Left lung (tissue), 10 donors: ENCODE results near the gene KRTAP12-1. TPM values are rescaled to one million over a fixed set of nuclear protein-coding genes. Genes with fewer than 3 reads are reported as not detected.
"Not testable (repeated sequence)": the region's sequence is repeated elsewhere in the genome, so short reads cannot be mapped to it uniquely, and the experiment has no call there.

Experiments
- ATAC-seq: fragments of 200-7000 bp; cut with Tn5 transposase; one replicate; pipeline ENCODE4 v1.9.1; 2020; ENCODE audit warnings: moderate library complexity
- DNase-seq, 4 donors: peaks; one replicate each; pipeline ENCODE4 v3.0.0-alpha.2; 2013 to 2020
- H3K27ac ChIP-seq, 2 donors: fragments of 200-600 bp; sonication (generic) in 1 of 2; one replicate each; pipeline versions ENCODE4 v1.5.0 to v1.8.0; 2020 to 2021
- H3K27me3 ChIP-seq, 2 donors: fragments of 200-600 bp; sonication (generic) in 1 of 2; one replicate each; pipeline versions ENCODE4 v1.5.0 to v1.8.0; 2020 to 2021
- H3K36me3 ChIP-seq, 2 donors: fragments of 200-600 bp; sonication (generic) in 1 of 2; one replicate each; pipeline versions ENCODE4 v1.5.0 to v1.8.0; 2020 to 2021
- H3K4me1 ChIP-seq, 2 donors: fragments of 200-600 bp; one replicate each; pipeline ENCODE4 v1.8.0; 2021
- H3K4me3 ChIP-seq, 2 donors: fragments of 200-600 bp; sonication (generic) in 1 of 2; one replicate each; pipeline versions ENCODE4 v1.5.0 to v1.8.0; 2020 to 2021; ENCODE audit warnings: mild to moderate bottlenecking in 1 of 2
- H3K9me3 ChIP-seq, 2 donors: fragments of 200-600 bp; sonication (generic) in 1 of 2; one replicate each; pipeline versions ENCODE4 v1.5.0 to v1.8.0; 2020 to 2021
- intact Hi-C, 2 donors: fragments of 100-400 bp; cut with DNase I; formaldehyde crosslinking; loops; one replicate each; pipeline versions ENCODE4 v1.11.2 to v1.14.2; 2022
- polyA plus RNA-seq, 6 donors: library from polyadenylated mRNA; unstranded; fragments of 120-200 nt; gene quantifications; one replicate each; pipeline ENCODE4 v1.2.1, GENCODE V29; 2013; ENCODE audit not compliant: insufficient read length in 6 of 6
- total RNA-seq, 2 donors: library from RNA; stranded (reverse); fragmentation: NEBNext Ultra II Directional; extraction: Animal tissue kit (Norgen Biotek cat#: 25700); gene quantifications; one replicate each; pipeline ENCODE4 v1.2.1, GENCODE V29; 2021
- TF ChIP-seq, protein P1 (sequence below), 2 donors: fragments of 200-600 bp; sonication (generic) in 1 of 2; IDR thresholded peaks; one replicate each; pipeline versions ENCODE4 v1.5.0 to v1.8.0; 2021; ENCODE audit warnings: antibody characterized with exemption in 2 of 2
- donor health status: DM: no; HTN: yes; CAD: no.
- donor health status: DM: no; HTN: no; CAD: no.

Gene KRTAP12-1
- total and polyA plus RNA-seq, 8 donors, result not detected

DNA sequence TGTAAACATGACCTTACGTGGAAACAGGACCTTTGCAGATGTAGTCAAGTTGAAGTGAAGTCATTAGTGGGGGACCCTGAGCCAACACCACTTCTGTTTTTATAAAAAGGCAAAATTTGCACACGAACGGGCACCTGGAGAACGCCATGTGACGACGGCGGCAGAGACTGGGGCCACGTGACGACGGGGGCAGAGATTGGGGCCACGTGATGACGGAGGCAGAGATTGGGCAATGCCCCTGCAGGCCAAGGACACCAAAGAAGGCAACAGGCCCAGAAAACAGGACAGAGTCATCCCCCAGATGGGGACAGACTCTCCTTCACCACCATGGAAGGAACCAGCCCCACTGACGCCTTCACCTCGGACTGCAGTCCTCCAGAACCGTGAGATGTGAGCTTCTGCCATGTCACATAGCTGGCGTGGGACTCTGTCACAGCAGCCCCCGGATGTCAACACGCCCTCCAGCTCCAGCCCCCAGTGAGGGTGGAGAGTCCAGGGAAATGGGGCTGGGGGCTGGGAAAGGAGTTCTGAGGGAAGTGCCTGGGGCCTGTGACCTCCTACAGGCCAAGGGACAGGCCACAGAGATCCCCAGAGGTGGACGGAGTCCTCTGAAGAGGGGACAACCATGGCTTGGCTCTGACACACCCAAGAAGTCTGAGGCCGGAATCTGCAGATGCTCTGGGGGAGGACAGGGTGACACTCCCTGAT is 31.5 kb downstream of the KRTAP12-1 start:
- no peak overlapping the region for H3K27ac ChIP-seq
- DNase-seq, result peak in 1 of 4 donors; percentile 45
- no peak for ATAC-seq
- peaks cover 0 to under 1% of the 10 kb centered on the region in 2 donors for H3K9me3 ChIP-seq
- intact Hi-C loops, result no loop called here
- H3K36me3 ChIP-seq, result no peaks in the 10 kb centered on the region
- TF ChIP-seq, protein P1, sequence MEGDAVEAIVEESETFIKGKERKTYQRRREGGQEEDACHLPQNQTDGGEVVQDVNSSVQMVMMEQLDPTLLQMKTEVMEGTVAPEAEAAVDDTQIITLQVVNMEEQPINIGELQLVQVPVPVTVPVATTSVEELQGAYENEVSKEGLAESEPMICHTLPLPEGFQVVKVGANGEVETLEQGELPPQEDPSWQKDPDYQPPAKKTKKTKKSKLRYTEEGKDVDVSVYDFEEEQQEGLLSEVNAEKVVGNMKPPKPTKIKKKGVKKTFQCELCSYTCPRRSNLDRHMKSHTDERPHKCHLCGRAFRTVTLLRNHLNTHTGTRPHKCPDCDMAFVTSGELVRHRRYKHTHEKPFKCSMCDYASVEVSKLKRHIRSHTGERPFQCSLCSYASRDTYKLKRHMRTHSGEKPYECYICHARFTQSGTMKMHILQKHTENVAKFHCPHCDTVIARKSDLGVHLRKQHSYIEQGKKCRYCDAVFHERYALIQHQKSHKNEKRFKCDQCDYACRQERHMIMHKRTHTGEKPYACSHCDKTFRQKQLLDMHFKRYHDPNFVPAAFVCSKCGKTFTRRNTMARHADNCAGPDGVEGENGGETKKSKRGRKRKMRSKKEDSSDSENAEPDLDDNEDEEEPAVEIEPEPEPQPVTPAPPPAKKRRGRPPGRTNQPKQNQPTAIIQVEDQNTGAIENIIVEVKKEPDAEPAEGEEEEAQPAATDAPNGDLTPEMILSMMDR (IDR thresholded peaks at IDR 0.05), result no peak
- H3K4me3 ChIP-seq, result no peak overlapping the region
- H3K27me3 ChIP-seq, result peaks cover 0 to 51% of the 10 kb centered on the region in 2 donors
- no peaks in the 10 kb centered on the region for H3K4me1 ChIP-seq

DNA sequence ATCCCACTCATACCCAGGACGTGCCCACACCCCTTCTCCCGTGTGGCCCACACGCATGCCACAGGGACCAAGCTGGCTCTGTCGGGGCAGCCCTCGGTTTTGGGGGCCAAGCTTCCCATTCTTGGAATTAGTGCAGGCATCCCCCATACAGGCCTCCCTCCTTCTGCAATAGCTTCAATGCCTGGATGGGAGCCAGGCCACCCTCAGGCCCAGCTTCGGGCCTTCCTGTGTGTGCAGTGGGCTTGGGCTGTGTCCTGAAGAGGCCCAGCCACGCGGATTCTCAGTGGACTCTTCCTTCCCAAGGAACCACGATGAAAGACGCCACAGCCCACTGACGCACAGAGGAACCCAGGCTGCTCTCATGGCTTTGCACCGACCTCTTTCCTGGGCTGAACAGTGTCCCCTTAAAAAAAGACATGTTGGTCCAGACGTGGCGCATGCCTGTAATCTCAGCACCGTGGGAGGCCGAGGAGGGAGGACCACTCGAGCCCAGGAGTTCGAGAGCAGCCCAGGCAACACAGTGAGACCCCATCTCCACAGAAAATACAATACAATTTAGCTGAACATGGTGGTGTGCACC is 32.4 kb downstream of the KRTAP12-1 start:
- DNase-seq (peak in 2 of 4 donors; percentile 22 to 41), ATAC-seq (no peak)
- Histone ChIP-seq H3K27ac (no peak overlapping the region), H3K4me3 (no peak overlapping the region), H3K27me3 (peaks cover 0 to 49% of the 10 kb centered on the region in 2 donors), H3K9me3 (peaks cover 0 to 7% of the 10 kb centered on the region in 2 donors), H3K36me3 (no peaks in the 10 kb centered on the region), H3K4me1 (no peaks in the 10 kb centered on the region)
- intact Hi-C loops, result no loop called here
- TF ChIP-seq, protein P1 (IDR thresholded peaks at IDR 0.05), result no peak

DNA sequence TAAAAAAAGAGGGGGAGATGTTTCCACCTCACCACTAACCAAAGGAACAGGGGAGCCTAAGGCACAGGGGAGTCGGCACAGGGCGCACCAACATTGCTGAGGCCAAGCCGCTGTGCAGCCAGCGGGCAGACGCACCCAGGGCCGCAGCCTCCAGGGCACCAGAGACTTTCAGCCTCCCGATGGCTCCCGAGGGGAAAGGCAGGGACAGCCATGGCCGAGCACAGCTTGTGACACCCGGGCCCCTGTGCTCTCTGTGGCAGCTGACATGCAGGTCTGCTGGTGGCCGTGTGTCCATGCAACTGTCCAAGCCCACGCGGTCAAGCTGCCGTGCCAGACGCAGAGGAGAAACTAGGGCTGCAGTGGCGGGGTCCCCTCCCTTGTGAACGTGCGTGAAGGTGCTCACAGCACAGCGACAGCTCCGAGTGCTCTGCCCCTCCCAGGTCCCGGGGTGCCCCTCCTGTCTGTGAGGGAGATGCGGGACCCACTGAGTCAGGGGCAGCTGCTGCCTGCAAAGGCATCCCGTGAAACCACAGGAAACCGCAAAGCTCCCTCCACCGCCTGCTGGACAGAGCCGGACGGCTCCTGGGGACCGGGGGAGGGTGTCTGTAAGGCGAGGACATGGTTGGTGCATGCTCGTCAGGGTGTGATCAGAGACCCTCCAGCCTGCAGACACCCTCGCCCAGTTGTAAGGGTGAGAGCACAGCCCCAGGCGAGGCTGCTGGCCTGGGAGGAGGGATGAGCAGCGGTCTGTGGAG is 33.2 kb downstream of the KRTAP12-1 start:
- peaks cover 0 to 41% of the 10 kb centered on the region in 2 donors for H3K27me3 ChIP-seq
- H3K4me3 ChIP-seq, result no peak overlapping the region
- H3K36me3 ChIP-seq, result no peaks in the 10 kb centered on the region
- H3K9me3 ChIP-seq, result peaks cover 0 to 14% of the 10 kb centered on the region in 2 donors
- TF ChIP-seq, protein P1 (IDR thresholded peaks at IDR 0.05), result no peak
- ATAC-seq (no peak), DNase-seq (peak in 1 of 4 donors; percentile 64)
- H3K4me1 ChIP-seq, result no peaks in the 10 kb centered on the region
- intact Hi-C loops, result no loop called here
- H3K27ac ChIP-seq, result no peak overlapping the region

DNA sequence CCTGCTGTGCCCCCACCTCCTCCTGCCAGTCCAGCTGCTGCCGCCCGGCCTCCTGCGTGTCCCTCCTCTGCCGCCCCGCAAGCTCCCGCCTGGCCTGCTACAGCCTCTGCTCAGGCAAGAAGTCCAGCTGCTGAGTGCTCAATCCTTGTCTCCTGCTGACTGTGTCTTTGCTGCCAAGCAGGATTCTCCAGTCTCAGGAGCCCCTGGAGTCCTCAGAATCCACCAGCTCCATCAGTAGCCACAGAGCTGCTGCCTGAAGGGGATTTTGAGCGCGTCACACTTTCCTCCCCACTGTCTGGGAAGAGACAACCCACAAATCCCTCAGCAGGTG is 34.8 kb downstream of the KRTAP12-1 start:
- Histone ChIP-seq H3K36me3 (no peaks in the 10 kb centered on the region), H3K4me1 (no peaks in the 10 kb centered on the region), H3K4me3 (no peak overlapping the region), H3K27me3 (peaks cover 0 to 32% of the 10 kb centered on the region in 2 donors), H3K9me3 (peaks cover 0 to 14% of the 10 kb centered on the region in 2 donors), H3K27ac (no peak overlapping the region)
- DNase-seq (no peak), ATAC-seq (no peak)
- TF ChIP-seq, protein P1 (IDR thresholded peaks at IDR 0.05), result no peak
- intact Hi-C loops, result no loop called here

DNA sequence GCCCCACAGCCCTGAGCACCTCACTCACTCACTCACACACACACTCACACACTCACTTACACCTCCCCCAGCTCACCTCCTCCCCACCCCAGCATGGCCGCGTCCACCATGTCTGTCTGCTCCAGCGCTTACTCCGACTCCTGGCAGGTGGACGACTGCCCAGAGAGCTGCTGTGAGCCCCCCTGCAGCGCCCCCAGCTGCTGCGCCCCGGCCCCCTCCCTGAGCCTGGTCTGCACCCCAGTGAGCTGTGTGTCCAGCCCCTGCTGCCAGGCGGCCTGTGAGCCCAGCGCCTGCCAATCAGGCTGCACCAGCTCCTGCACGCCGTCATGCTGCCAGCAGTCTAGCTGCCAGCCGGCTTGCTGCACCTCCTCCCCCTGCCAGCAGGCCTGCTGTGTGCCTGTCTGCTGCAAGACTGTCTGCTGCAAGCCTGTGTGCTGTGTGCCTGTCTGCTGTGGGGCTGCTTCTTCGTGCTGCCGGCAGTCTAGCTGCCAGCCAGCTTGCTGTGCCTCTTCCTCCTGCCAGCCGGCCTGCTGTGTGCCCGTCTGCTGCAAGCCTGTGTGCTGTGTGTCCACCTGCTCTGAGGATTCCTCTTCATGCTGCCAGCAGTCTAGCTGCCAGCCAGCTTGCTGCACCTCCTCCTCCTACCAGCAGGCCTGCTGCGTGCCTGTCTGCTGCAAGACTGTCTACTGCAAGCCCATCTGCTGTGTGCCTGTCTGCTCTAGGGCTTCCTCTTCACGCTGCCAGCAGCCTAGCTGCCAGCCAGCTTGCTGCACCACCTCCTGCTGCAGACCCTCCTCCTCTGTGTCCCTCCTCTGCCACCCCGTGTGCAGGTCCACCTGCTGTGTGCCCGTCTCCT is 35.4 kb downstream of the KRTAP12-1 start, which contains the start of gene KRTAP10-11:
TSS of gene KRTAP10-11 (plus strand) at position 49 of the 856 bp plus-strand sequence. CDS start at position 94, 45 bp downstream.
- DNase-seq, H3K4me1 ChIP-seq, intact Hi-C loops, H3K27ac ChIP-seq, H3K36me3 ChIP-seq, ATAC-seq, H3K4me3 ChIP-seq: not testable (repeated sequence)
- peaks cover 0 to 14% of the 10 kb centered on the region in 2 donors for H3K9me3 ChIP-seq
- H3K27me3 ChIP-seq, result peaks cover 0 to 32% of the 10 kb centered on the region in 2 donors
